OCI-LY1 (cell line): ENCODE measurements around the gene BNIP2.

Source experiments
- CTCF ChIP-seq: fragments of 200-600 bp; sonication (generic), shearing (Covaris generic); IDR thresholded peaks from 2 replicates; pipeline ENCODE4 v1.5.1; 2017; ENCODE audit warnings: mild to moderate bottlenecking, antibody characterized with exemption, low read length, moderate library complexity, mixed read lengths
- EZH2 ChIP-seq: fragments of 200-600 bp; sonication (generic), shearing (Covaris generic); IDR thresholded peaks from 2 replicates; pipeline ENCODE4 v1.8.0; 2017; ENCODE audit warnings: borderline replicate concordance, mixed run types, mild to moderate bottlenecking, antibody characterized with exemption, low read length, moderate library complexity, mixed read lengths

GRCh38 chr15:59654046-59654445 lies 35.1 kb downstream of the BNIP2 start:
- TF ChIP-seq CTCF (no peak), EZH2 (no peak)
